ENCODE results near the gene RAB11FIP4. TPM values are rescaled to one million over a fixed set of nuclear protein-coding genes. Genes with fewer than 3 reads are reported as not detected.

Gene RAB11FIP4
- total and polyA plus RNA-seq, 2 donors (not counting 3 experiments of a cell fraction or from before 2014, with no cell fraction given): 0.08 to 0.38 TPM

DNA sequence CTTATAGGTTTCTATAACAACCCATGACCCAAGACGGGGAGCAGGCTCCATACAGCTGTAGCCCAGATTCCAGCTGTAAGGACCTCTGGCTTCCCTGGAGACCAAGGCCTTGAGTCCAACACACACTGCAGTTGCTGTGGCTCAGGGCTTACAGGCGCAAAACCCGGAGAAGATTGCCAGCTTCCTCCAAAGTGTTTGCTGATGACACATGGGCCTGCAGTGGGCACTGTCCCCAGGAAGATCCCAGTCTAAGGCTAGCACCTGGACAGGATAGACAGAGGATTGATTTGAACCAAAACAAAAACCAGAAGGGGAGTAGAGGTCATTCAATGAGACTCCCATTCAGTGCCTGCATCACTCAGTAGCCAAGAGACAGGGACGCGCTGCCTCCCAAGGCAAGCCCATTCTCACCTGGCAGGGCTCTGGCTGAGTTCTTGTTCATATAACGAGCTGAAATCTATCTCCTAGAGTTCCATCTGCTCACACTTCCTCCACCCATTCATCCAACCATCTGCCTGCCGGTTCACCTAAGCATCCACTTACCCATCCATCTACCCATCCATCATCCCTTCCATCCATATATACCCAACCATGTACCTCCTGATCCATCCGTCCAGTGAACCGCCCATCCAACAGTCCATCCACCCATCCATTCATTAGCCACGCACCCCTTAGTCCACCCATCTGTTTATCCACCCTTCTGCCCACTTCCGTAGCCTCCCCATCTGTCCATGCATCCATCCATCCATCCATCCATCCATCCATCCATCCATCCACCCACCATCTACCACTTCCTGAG, 10.2 kb downstream of the RAB11FIP4 start:
- BruUV-seq (replicated peaks): no TSS peak
- H3K79me2 ChIP-seq (ENCODE audit: control insufficient read depth, insufficient read depth, low read length): no peaks in the 10 kb centered on the region
- no peak overlapping the region for H3K4me2 ChIP-seq (ENCODE audit: insufficient read depth, low read length)
- no peak overlapping the region for H3K9ac ChIP-seq (replicated peaks; ENCODE audit: extremely low read depth, insufficient read depth, low read length)
- no peaks in the 10 kb centered on the region for H4K20me1 ChIP-seq (replicated peaks; ENCODE audit: control insufficient read depth, extremely low read depth, insufficient read depth, low read length)
- TF ChIP-seq POLR2A (IDR thresholded peaks at IDR 0.05; ENCODE audit: low read depth, low read length): no peak
- no peak for TF ChIP-seq JUN (IDR thresholded peaks at IDR 0.05; ENCODE audit: borderline replicate concordance, insufficient read depth, insufficient read length, low read depth)
- TF ChIP-seq EZH2 (IDR thresholded peaks at IDR 0.05; ENCODE audit: borderline replicate concordance, low read depth, low read length, severe bottlenecking): no peak
- TF ChIP-seq, protein P1, sequence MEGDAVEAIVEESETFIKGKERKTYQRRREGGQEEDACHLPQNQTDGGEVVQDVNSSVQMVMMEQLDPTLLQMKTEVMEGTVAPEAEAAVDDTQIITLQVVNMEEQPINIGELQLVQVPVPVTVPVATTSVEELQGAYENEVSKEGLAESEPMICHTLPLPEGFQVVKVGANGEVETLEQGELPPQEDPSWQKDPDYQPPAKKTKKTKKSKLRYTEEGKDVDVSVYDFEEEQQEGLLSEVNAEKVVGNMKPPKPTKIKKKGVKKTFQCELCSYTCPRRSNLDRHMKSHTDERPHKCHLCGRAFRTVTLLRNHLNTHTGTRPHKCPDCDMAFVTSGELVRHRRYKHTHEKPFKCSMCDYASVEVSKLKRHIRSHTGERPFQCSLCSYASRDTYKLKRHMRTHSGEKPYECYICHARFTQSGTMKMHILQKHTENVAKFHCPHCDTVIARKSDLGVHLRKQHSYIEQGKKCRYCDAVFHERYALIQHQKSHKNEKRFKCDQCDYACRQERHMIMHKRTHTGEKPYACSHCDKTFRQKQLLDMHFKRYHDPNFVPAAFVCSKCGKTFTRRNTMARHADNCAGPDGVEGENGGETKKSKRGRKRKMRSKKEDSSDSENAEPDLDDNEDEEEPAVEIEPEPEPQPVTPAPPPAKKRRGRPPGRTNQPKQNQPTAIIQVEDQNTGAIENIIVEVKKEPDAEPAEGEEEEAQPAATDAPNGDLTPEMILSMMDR (IDR thresholded peaks at IDR 0.05; ENCODE audit: extremely low read depth in 1 of 2, insufficient read depth in 1 of 2, low read depth in 1 of 2, low read length in 2 of 2): no peak
- TF ChIP-seq, protein P2, sequence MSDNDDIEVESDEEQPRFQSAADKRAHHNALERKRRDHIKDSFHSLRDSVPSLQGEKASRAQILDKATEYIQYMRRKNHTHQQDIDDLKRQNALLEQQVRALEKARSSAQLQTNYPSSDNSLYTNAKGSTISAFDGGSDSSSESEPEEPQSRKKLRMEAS (IDR thresholded peaks at IDR 0.05; ENCODE audit: insufficient read depth, insufficient read length): no peak
- TF ChIP-seq FOS (IDR thresholded peaks at IDR 0.05; ENCODE audit: borderline replicate concordance, insufficient read depth, low read length): no peak
- no peak for TF ChIP-seq GATA2 (IDR thresholded peaks at IDR 0.05; ENCODE audit: insufficient read depth, insufficient read length, low read depth, low read length)
- no peak for TF ChIP-seq POLR2AphosphoS5 (IDR thresholded peaks at IDR 0.05; ENCODE audit: insufficient read depth, low read depth, low read length)
- TF ChIP-seq MYC (IDR thresholded peaks at IDR 0.05; ENCODE audit: low read depth, low read length): no peak
- no peak overlapping the region for H3K4me3 ChIP-seq (replicated peaks in 1 of 3; ENCODE audit: insufficient read depth in 1 of 3, low read depth in 1 of 3, low read length in 3 of 3)
- no peaks in the 10 kb centered on the region for H3K4me1 ChIP-seq (ENCODE audit: control insufficient read depth, extremely low read depth, insufficient read depth, low read length)
- intact Hi-C loops (cut with micrococcal nuclease) (no loop called here), dilution Hi-C loops (cut with MboI; ENCODE audit: extremely low pct_ligation_motif_present, low sequenced_read_pairs) (no loop called here)
- no peaks in the 10 kb centered on the region for H3K9me3 ChIP-seq (replicated peaks; ENCODE audit: control insufficient read depth, insufficient read depth, low read length)
- DNase-seq (ENCODE audit: low read depth, low spot score) (no peak), FAIRE-seq (no peak)
- no peaks in the 10 kb centered on the region for H3K9me1 ChIP-seq (replicated peaks; ENCODE audit: control insufficient read depth, extremely low read depth, insufficient read depth, low read length)
- no peak overlapping the region for H3K27ac ChIP-seq (ENCODE audit: insufficient read depth, low read depth, low read length)
- H2AFZ ChIP-seq (ENCODE audit: low read depth, low read length): no peak overlapping the region
- CTCF ChIA-PET: interaction anchor here (1.2 to 2.7 kb wide), 2 partner anchors 12 to 441 kb away, joined by 3 to 14 read pairs; no protein-coding TSS in a partner anchor
- POLR2A ChIA-PET: no interaction called here
- H3K27me3 ChIP-seq (ENCODE audit: control insufficient read depth in 2 of 2, insufficient read depth in 2 of 2, low read length in 2 of 2): peaks cover 0 to 3% of the 10 kb centered on the region in 2 experiments
- no peaks in the 10 kb centered on the region for H3K36me3 ChIP-seq (ENCODE audit: control insufficient read depth in 2 of 2, extremely low read depth in 1 of 2, insufficient read depth in 2 of 2, low read length in 2 of 2)
